ENCODE data around the gene ITCH.
"Not testable (repeated sequence)": the region's sequence is repeated elsewhere in the genome, so short reads cannot be mapped to it uniquely, and the experiment has no call there.

The ITCH gene

GRCh38 chr20:34493646-34494045 lies 130.6 kb downstream of the ITCH start:
- no peaks in the 10 kb centered on the region for H4K20me1 ChIP-seq (ENCODE audit: low read depth, low read length)
- H3K27me3 ChIP-seq (ENCODE audit: low read length), result no peaks in the 10 kb centered on the region
- H3K9me2 ChIP-seq (replicated peaks; ENCODE audit: insufficient read depth, low read length), result no peaks in the 10 kb centered on the region
- no peak overlapping the region for H3K9ac ChIP-seq (ENCODE audit: low read length)
- no peak overlapping the region for H3K4me3 ChIP-seq (ENCODE audit: insufficient read depth, low read length, poor library complexity, severe bottlenecking)
- peaks cover 37% of the 10 kb centered on the region for H3K36me3 ChIP-seq (ENCODE audit: low read length)
- TF ChIP-seq EZH2phosphoT487 (conservative IDR thresholded peaks at IDR 0.05; ENCODE audit: low read length) (no peak), CTCF (IDR thresholded peaks at IDR 0.05; ENCODE audit: insufficient read depth, low read length, poor library complexity, severe bottlenecking) (no peak)
- H3K4me2 ChIP-seq (ENCODE audit: low read depth, low read length, poor library complexity, severe bottlenecking), result no peak overlapping the region
- no peaks in the 10 kb centered on the region for H3K9me3 ChIP-seq (ENCODE audit: insufficient read depth, low read length)
- no peak overlapping the region for H3K27ac ChIP-seq (ENCODE audit: low read depth, low read length)
- H3K79me2 ChIP-seq (ENCODE audit: insufficient read depth, low read length), result no peaks in the 10 kb centered on the region
- H3F3A ChIP-seq (ENCODE audit: insufficient read depth), result 0 out of 2 replicates have a peak, but pooled peaks cover 3% of the 10 kb centered on the region
- no peak overlapping the region for H2AFZ ChIP-seq (ENCODE audit: low read depth, low read length, severe bottlenecking)

- no peaks in the 10 kb centered on the region for H3K9me3 ChIP-seq (ENCODE audit: insufficient read depth, low read length)
- peaks cover 2% of the 10 kb centered on the region; the same call in 1 of the 2 replicates for H3K79me2 ChIP-seq (ENCODE audit: insufficient read depth, low read length)
- H3K27me3 ChIP-seq (ENCODE audit: low read length), result no peaks in the 10 kb centered on the region
- no peaks in the 10 kb centered on the region for H4K20me1 ChIP-seq (ENCODE audit: low read depth, low read length)
- H3K27ac ChIP-seq (ENCODE audit: low read depth, low read length), result no peak overlapping the region
- no peak overlapping the region for H2AFZ ChIP-seq (ENCODE audit: low read depth, low read length, severe bottlenecking)
- H3K4me2 ChIP-seq (ENCODE audit: low read depth, low read length, poor library complexity, severe bottlenecking), result no peak overlapping the region
- H3K4me3 ChIP-seq (ENCODE audit: insufficient read depth, low read length, poor library complexity, severe bottlenecking), result no peak overlapping the region
- no peaks in the 10 kb centered on the region for H3K9me2 ChIP-seq (replicated peaks; ENCODE audit: insufficient read depth, low read length)
- 0 out of 2 replicates have a peak, but pooled peaks cover 3% of the 10 kb centered on the region for H3F3A ChIP-seq (ENCODE audit: insufficient read depth)
- H3K9ac ChIP-seq (ENCODE audit: low read length), result no peak overlapping the region
- TF ChIP-seq CTCF (IDR thresholded peaks at IDR 0.05; ENCODE audit: insufficient read depth, low read length, poor library complexity, severe bottlenecking) (no peak), EZH2phosphoT487 (conservative IDR thresholded peaks at IDR 0.05; ENCODE audit: low read length) (no peak)
- peaks cover 34% of the 10 kb centered on the region for H3K36me3 ChIP-seq (ENCODE audit: low read length)
Measured at GRCh38 chr20:34495307-34495706, 132.2 kb downstream of the ITCH start.

GRCh38 chr20:34495916-34496315 lies 132.8 kb downstream of the ITCH start:
- no peaks in the 10 kb centered on the region for H3K9me2 ChIP-seq (replicated peaks; ENCODE audit: insufficient read depth, low read length)
- no peaks in the 10 kb centered on the region for H4K20me1 ChIP-seq (ENCODE audit: low read depth, low read length)
- H3K9ac ChIP-seq (ENCODE audit: low read length), result no peak overlapping the region
- H3K4me3 ChIP-seq (ENCODE audit: insufficient read depth, low read length, poor library complexity, severe bottlenecking), result no peak overlapping the region
- no peaks in the 10 kb centered on the region for H3K9me3 ChIP-seq (ENCODE audit: insufficient read depth, low read length)
- H3K27me3 ChIP-seq (ENCODE audit: low read length), result no peaks in the 10 kb centered on the region
- peaks cover 4% of the 10 kb centered on the region; the same call in 1 of the 2 replicates for H3K79me2 ChIP-seq (ENCODE audit: insufficient read depth, low read length)
- H2AFZ ChIP-seq (ENCODE audit: low read depth, low read length, severe bottlenecking), result no peak overlapping the region
- H3K27ac ChIP-seq (ENCODE audit: low read depth, low read length), result no peak overlapping the region
- H3F3A ChIP-seq (ENCODE audit: insufficient read depth), result 0 out of 2 replicates have a peak, but pooled peaks cover 3% of the 10 kb centered on the region
- TF ChIP-seq CTCF (IDR thresholded peaks at IDR 0.05; ENCODE audit: insufficient read depth, low read length, poor library complexity, severe bottlenecking), result no peak
- no peak for TF ChIP-seq EZH2phosphoT487 (conservative IDR thresholded peaks at IDR 0.05; ENCODE audit: low read length)
- H3K36me3 ChIP-seq (ENCODE audit: low read length), result peaks cover 38% of the 10 kb centered on the region
- no peak overlapping the region for H3K4me2 ChIP-seq (ENCODE audit: low read depth, low read length, poor library complexity, severe bottlenecking)

GRCh38 chr20:34497596-34497995 lies 134.5 kb downstream of the ITCH start:
- not testable (repeated sequence) for H3K9ac ChIP-seq (ENCODE audit: low read length); H3K27ac ChIP-seq (ENCODE audit: low read depth, low read length); H3K4me2 ChIP-seq (ENCODE audit: low read depth, low read length, poor library complexity, severe bottlenecking); H3K9me3 ChIP-seq (ENCODE audit: insufficient read depth, low read length); H3K4me3 ChIP-seq (ENCODE audit: insufficient read depth, low read length, poor library complexity, severe bottlenecking); H3K9me2 ChIP-seq (replicated peaks; ENCODE audit: insufficient read depth, low read length); H3K79me2 ChIP-seq (ENCODE audit: insufficient read depth, low read length); H3K27me3 ChIP-seq (ENCODE audit: low read length); H4K20me1 ChIP-seq (ENCODE audit: low read depth, low read length); H3F3A ChIP-seq (ENCODE audit: insufficient read depth); H2AFZ ChIP-seq (ENCODE audit: low read depth, low read length, severe bottlenecking)
- peaks cover 33% of the 10 kb centered on the region for H3K36me3 ChIP-seq (ENCODE audit: low read length)
